Stimulated activated CD8-positive, alpha-beta memory T cell treated with anti-CD3 and anti-CD28 coated beads, Interleukin-4, amount 100 ng/mL, for 4 hours (primary cell): ENCODE data around the gene CBS.
"Not testable (repeated sequence)": the region's sequence is repeated elsewhere in the genome, so short reads cannot be mapped to it uniquely, and the experiment has no call there.

ENCODE experiments used
- DNase-seq, 2 donors: peaks; one replicate each; pipeline ENCODE4 v3.0.0-alpha.2; 2020; ENCODE audit warnings: low read depth in 2 of 2, low spot score in 1 of 2

CBS gene

GRCh38 chr21:43027846-43028731 lies 47.5 kb downstream of the CBS start:
- no peak for DNase-seq

- DNase-seq: no peak
Measured at GRCh38 chr21:43025636-43026180, 49.9 kb downstream of the CBS start.

GRCh38 chr21:43024439-43025136 lies 51.0 kb downstream of the CBS start:
- DNase-seq: no peak

GRCh38 chr21:43023175-43023574 lies 52.5 kb downstream of the CBS start:
- DNase-seq: no peak

GRCh38 chr21:43021756-43022600 lies 53.7 kb downstream of the CBS start:
- no peak for DNase-seq

- DNase-seq: no peak
Measured at GRCh38 chr21:43021191-43021590, 54.4 kb downstream of the CBS start.

GRCh38 chr21:43020771-43021170 lies 54.9 kb downstream of the CBS start:
- DNase-seq: no peak

GRCh38 chr21:43020177-43020576 lies 55.5 kb downstream of the CBS start:
- DNase-seq: no peak

- no peak for DNase-seq
Measured at GRCh38 chr21:43018519-43018918, 57.1 kb downstream of the CBS start.

GRCh38 chr21:43016728-43017127 lies 58.9 kb downstream of the CBS start:
- no peak for DNase-seq

GRCh38 chr21:43015906-43016540 lies 59.6 kb downstream of the CBS start:
- DNase-seq: no peak

- DNase-seq: no peak
Measured at GRCh38 chr21:43012596-43012995, 63.0 kb downstream of the CBS start.

GRCh38 chr21:43006874-43007208 lies 68.8 kb downstream of the CBS start:
- no peak for DNase-seq

- not testable (repeated sequence) for DNase-seq
Measured at GRCh38 chr21:43006051-43006873, 69.4 kb downstream of the CBS start.

GRCh38 chr21:43005635-43006034 lies 70.0 kb downstream of the CBS start:
- DNase-seq: no peak

- DNase-seq: no peak
Measured at GRCh38 chr21:43004926-43005325, 70.7 kb downstream of the CBS start.
